GM12865 (cell line): ENCODE results near the gene INSIG2.

Source experiments
- DNase-seq: peaks from one replicate; pipeline ENCODE4 v3.0.0; 2010; ENCODE audit warnings: low read depth
- H3K4me3 ChIP-seq: 2 replicates; pipeline ENCODE4 v1.5.1; 2011; ENCODE audit warnings: mild to moderate bottlenecking, low read depth, low read length, control low read depth
- TF ChIP-seq, protein P1 (sequence below): IDR thresholded peaks from 2 replicates; pipeline ENCODE4 v1.5.1; 2011; ENCODE audit warnings: low read length, control low read depth, low read depth, inconsistent platforms; ENCODE audit not compliant: insufficient read depth; ENCODE audit errors: missing control alignments

Gene INSIG2

DNA sequence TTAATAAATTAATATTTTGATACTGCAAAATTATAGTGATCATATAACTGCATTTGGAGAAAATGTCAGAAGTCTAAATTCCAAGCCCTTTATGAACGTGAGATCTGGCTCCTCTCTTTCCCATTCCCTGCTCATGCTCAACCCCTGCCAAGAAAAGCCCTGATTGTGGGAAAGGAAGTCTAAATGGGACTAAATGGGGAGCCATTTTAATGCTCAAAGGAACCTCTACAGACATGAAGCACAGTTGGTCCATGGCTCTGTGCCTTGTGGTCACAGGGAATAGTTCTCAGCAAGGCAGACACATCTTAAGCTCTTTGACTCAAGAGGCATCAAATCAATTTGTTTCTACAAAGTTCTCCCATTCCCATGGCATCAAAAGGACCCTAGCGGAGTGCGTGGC is 29.3 kb upstream of the INSIG2 start:
- DNase-seq = no peak
- TF ChIP-seq, protein P1, sequence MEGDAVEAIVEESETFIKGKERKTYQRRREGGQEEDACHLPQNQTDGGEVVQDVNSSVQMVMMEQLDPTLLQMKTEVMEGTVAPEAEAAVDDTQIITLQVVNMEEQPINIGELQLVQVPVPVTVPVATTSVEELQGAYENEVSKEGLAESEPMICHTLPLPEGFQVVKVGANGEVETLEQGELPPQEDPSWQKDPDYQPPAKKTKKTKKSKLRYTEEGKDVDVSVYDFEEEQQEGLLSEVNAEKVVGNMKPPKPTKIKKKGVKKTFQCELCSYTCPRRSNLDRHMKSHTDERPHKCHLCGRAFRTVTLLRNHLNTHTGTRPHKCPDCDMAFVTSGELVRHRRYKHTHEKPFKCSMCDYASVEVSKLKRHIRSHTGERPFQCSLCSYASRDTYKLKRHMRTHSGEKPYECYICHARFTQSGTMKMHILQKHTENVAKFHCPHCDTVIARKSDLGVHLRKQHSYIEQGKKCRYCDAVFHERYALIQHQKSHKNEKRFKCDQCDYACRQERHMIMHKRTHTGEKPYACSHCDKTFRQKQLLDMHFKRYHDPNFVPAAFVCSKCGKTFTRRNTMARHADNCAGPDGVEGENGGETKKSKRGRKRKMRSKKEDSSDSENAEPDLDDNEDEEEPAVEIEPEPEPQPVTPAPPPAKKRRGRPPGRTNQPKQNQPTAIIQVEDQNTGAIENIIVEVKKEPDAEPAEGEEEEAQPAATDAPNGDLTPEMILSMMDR = no peak

DNA sequence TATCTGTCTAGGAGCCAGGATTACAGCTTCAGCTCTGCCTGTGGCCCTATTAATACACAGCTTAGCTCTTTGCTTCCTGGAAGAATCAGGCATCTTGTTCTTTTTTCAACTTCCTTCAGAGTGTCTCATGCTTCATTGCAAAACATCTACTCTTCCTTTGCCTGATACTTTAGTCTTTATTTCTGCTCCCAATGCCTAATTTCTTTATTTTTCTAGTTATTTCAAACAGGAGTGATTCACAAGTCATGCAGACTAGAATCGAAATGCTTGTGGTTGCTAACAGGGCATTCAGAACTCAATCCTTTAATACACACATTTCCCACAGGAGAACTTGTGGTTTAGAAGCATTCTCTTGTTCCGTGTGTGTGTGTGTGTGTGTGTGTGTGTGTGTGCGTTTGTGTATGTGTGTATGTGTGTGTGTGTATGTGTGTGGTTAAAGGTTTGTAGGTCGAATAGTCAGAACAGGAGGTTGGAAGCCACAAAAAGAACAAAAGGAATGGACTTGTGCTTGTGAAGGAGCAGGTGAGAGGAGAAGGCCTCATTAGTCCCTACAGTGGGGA is 28.3 kb upstream of the INSIG2 start:
- H3K4me3 ChIP-seq = no peak overlapping the region
- TF ChIP-seq, protein P1 = no peak
- DNase-seq = peak; percentile 76

More for the DNA sequence above, 29.3 kb upstream of the INSIG2 start:
- no peak overlapping the region for H3K4me3 ChIP-seq

DNA sequence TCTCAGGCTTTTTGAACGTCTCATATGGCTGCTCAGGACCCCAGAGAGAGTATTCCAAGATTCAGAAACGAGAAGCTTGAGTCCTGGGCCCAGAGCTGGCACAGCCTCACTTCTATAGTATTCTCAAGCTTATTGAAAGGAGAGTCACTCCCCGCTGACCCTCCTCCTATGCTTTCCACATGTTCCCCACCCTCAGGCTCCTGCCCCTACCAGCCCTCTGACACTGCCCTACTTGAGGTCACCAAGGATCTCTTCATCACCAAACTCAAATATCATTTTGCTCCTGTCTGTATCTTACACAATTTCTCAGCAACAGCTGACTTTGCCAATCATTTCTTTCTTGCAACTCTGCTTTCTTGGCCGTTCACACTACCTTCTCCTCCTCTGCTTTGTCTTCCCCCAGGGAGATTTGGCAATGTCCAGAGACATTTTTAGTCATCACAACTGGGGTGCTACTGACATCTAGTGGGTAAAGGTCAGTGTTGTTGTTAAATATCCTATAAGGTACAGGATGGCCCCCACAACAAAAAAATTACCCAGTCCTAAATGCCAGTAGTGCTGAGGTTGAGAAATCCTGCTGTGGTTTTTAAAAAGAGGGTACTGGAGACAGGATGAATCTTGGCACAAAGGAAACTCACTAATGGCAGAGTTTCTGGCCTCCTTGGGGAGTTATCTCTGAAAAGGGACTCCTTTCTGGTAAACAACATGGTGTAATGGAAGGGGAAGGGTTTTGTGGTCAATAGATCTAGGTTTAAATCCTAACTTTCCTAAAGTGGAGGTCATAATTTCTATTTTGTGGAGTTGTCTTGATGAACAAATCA is 26.9 kb upstream of the INSIG2 start:
- TF ChIP-seq, protein P1 = peak; percentile 53
- no peak overlapping the region for H3K4me3 ChIP-seq
- DNase-seq = peak; percentile 71

DNA sequence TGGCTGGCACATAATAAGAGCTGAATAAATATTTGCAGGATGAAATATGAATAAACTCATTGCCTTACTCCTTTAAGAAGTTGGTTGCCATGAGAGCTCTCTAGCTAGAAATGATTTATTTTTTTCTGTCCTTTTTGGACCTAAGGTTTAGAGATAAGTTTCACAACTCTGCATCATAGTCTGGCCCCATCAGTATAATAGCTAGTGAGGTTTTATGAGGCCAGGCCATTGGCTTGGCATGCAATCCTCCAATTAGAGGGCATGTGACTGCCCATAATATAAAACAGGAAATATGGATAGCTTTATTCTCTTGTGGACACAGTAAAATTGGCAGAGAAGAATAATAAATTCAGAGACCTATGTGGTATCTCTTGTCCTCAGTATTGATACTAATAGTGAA is 26.2 kb upstream of the INSIG2 start:
- TF ChIP-seq, protein P1 = no peak
- no peak for DNase-seq
- H3K4me3 ChIP-seq = no peak overlapping the region

DNA sequence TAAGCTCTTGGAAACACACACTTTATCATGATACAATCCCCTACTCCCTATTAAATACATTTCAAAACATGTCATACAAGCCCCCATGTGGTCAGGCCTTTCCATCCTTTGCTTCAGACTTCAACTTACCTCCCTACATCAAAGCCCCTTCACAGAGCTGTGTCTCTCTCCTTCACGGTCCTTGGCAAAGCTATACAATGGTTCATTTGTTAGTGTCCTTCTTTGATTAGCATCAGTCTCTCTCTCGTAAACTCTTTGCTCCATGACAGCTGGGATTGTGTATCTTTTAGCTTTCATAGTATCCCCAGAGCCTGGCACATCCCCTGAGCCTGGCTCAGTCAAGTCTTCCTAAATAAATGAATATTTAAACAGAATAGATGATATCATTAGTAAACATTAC is 25.6 kb upstream of the INSIG2 start:
- no peak for DNase-seq

DNA sequence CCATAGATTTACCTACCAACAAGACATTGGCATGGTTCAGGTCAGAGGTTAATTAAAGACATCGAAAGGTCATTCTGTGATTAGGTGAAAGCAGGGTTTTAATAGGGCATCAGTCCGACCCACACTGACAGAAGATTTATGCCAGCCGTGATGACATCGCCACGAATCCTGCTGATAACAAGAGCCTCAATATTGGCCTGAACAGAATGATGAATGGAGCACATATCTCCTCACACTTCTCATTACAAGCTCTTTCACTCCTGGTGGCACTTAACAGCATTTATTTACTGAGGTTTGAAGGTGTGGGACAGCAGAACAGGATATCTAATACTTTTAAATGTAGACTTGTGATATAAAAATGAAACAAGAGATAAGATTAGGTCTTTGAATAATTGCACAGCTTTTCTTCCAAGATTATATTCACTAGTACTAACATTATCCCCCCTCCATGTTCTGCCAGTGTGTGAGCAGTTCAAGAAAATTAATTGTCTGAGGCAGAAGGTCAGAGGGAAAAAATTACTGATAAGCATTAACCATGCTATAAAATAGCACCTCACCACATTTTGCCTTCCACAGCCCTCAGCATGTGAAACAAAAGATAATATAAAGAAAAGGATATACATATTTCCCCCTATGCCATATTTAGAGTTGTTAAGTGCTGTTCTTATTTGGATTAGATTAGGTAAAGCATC is 23.1 kb upstream of the INSIG2 start:
- TF ChIP-seq, protein P1 = no peak
- H3K4me3 ChIP-seq = no peak overlapping the region
- no peak for DNase-seq

More for the DNA sequence above, 25.6 kb upstream of the INSIG2 start:
- TF ChIP-seq, protein P1 = no peak
- H3K4me3 ChIP-seq = no peak overlapping the region
